ENCODE data around the gene MICA.
"Not testable (repeated sequence)": the region's sequence is repeated elsewhere in the genome, so short reads cannot be mapped to it uniquely, and the experiment has no call there.

Gene MICA

GRCh38 chr6:31383149-31383548 is 20.2 kb upstream of the MICA start:
- DNase-seq (ENCODE audit: low read depth) = peak; percentile 77

DNA sequence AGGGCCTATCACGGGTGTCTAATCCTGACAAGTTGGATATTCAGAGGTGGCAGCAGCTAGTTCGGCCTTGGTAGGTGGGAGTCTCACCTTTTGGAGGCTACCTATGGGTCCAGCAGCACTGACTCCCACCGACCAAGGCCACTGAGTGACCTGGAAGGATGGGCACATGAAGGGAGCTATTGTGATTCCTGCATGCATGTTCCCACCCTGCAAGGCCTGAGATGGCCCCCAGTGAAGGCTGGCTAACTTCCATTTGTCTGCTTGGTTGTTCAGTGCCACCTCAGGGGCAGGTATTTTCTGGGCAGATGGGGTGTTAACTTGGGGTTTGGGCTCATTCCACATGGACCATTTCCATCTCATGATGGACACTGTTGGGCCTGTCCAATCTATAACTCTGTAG is 18.4 kb upstream of the MICA start:
- no peak for DNase-seq (ENCODE audit: low read depth)

DNA sequence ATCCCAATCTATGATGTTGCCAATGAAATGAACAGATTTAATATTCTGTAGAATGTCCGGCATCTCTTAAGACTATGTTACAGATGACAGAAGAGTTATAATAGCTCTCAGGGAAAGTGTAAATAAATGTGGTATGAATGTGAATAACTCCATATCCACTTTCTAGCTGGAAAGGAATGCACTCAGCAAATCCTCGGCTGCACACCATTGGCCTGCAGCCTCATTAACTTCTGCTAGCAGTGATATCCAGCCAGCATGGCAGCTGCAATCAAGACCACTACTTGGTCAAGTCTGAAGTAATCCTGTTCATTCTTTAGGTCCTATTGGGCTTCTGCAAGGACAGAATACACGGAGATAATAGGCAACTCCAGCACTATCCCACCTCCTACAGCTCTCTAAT is 17.3 kb upstream of the MICA start:
- no peak for DNase-seq (ENCODE audit: low read depth)

DNA sequence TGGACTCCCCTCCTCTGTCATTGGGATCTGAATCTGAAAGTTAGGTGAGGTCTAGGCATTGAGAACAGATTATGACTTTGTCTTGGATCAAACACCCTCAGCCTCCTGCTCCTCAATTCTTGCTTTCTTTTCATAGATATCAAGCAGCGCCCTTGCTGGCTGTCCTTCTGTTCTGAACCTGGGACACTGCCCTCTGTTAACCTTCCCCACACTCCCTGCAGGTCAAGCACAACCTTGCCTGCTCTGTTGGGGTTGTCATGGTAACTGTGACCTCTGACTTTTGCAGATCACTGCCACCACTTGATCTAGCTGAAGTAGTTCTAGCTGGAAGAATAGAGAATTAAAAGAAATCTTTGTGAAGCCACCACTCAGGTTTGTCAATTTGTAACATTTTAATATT is 16.4 kb upstream of the MICA start:
- no peak for DNase-seq (ENCODE audit: low read depth)

DNA sequence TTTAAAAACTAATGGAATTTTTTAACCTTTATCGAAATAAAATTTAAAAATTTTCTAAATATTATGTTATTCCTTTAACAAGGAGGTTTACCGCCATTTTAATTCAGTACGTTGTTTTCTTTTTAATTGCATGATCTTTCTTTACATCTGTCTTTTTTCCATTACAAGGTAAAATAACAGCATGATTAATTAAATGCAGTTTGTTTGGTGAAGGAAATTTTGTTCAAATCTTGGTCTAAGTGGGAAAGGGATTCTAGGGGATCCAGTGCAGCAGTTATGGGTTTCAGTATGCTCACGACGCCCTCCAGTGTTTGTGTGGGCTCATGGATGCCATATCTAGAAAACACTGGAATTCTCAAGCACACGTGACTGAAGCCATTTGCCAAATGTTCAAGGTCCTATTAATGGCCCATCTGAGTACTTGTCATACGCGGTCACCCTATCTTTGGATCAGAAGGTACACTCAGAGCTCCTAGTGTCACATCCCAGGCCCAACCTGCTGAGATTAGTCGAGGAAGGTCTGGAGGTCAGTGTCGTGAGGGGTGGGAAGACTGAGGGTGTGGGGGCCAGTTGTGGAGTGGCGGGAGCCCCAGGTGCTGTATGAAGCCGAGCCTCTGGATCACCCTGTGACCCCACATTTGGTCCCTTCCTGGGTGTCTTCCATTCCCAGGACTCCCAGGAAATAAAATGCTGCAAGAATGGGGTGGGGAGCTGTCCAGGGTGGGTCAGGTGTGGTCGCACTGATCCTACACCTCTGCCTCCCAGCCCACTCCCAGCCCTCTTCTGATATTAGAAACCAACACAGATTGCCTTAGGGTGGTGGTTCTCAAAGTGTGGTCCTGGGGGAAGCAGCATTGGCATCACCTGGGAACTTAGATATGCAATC is 14.2 kb upstream of the MICA start:
- not testable (repeated sequence) for DNase-seq (ENCODE audit: low read depth)

DNA sequence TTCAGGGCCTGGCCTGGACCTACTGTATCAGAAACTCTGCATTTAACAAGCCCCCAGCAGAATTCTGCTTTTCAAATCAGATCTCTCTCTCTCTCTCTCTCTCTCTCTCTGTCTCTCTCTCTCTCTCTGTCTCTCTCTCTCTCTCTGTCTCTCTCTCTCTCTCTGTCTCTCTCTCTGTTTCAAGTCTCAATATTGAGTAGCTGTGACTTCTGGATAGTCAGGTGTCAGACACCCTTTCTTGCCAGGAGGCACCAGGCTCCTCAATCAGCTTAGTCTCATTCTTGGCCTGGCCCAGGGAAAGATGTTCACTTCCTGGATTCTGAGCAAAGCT is 13.6 kb upstream of the MICA start:
- DNase-seq (ENCODE audit: low read depth) = not testable (repeated sequence)

DNA sequence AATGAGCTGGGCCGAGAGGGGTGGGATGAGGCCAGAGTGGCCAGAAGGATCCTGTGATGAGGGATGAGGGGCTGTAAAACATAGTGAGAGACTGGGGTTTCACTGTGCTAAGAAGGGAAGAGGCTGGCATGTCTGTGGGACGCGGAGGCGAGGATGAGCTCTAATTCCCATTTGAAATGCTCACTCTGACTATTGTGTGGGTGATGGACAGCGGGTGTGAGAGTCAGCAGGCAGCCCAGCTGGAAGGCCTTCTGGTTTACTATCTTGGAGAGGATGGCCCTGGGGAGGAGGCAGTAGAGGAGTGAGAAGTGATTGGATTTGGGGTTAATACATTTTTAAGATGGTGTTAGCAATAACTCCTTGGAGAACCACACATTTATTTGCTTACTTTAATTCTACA is 9.5 kb upstream of the MICA start:
- DNase-seq (ENCODE audit: low read depth) = no peak

DNA sequence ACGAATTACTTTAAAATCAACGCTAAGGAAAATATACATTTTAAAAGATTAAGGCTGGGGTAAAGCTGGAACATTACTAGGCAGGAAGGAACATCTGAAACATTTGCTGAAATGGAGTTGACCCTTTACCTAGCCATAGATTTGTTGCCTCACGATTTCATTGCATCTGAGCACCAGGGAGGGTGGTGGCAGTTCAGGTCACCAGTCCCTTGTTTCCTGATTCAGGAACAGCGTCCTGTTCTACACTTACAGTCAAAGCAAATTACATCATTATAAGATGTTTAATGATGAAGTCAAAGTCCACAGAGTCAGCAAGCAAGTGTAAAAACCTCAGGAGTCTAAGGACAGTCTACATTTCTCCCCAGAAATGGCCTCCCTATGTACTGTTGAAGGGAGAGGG is 9.0 kb upstream of the MICA start:
- no peak for DNase-seq (ENCODE audit: low read depth)

GRCh38 chr6:31395832-31396231 is 7.6 kb upstream of the MICA start:
- no peak for DNase-seq (ENCODE audit: low read depth)

DNA sequence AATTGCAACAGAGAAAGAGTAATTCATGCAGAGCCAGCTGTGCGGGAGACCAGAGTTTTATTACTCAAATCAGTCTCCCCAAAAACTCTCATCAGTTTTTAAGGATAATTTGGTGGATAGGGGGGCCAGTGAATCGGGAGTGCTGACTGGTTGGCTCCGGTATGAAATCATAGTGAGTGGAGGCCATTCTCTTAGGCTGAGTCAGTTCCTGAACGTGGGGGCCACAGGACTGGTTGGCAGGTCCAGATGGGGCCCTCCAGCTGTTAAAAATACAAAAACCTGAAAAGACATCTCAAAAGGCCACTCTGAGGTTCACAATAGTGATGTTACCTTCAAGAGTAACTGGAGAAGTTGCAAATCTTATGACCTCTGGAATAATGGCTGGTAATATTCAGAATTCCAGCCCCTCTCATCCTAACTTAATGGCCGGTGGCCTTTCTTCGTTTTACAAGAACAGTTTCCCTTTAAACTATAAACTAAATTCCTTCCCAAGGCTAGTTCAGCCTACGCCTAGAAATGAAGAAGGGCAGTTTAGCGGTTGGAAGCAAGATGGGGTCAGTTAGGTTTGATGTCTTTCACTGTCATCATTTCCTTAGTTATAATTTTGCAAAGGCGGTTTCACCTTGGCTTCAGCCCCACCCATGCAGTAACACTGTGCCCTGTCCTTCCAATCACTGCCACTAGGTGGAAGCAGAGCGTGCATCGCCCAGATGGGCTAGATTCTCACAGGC is 6.8 kb upstream of the MICA start:
- DNase-seq (ENCODE audit: low read depth) = peak; percentile 61

- DNase-seq (ENCODE audit: low read depth) = not testable (repeated sequence)
Observed at GRCh38 chr6:31397153-31397499, 6.3 kb upstream of the MICA start.

- DNase-seq (ENCODE audit: low read depth) = no peak
Observed at GRCh38 chr6:31397901-31398525, 5.4 kb upstream of the MICA start.

GRCh38 chr6:31399589-31400466 is 3.6 kb upstream of the MICA start:
- DNase-seq (ENCODE audit: low read depth) = peak; percentile 92

- peak; percentile 42 for DNase-seq (ENCODE audit: low read depth)
Observed at GRCh38 chr6:31400467-31401289, 2.7 kb upstream of the MICA start.

- peak; percentile 86 for DNase-seq (ENCODE audit: low read depth)
Observed at GRCh38 chr6:31401403-31401802, 2.0 kb upstream of the MICA start.

DNA sequence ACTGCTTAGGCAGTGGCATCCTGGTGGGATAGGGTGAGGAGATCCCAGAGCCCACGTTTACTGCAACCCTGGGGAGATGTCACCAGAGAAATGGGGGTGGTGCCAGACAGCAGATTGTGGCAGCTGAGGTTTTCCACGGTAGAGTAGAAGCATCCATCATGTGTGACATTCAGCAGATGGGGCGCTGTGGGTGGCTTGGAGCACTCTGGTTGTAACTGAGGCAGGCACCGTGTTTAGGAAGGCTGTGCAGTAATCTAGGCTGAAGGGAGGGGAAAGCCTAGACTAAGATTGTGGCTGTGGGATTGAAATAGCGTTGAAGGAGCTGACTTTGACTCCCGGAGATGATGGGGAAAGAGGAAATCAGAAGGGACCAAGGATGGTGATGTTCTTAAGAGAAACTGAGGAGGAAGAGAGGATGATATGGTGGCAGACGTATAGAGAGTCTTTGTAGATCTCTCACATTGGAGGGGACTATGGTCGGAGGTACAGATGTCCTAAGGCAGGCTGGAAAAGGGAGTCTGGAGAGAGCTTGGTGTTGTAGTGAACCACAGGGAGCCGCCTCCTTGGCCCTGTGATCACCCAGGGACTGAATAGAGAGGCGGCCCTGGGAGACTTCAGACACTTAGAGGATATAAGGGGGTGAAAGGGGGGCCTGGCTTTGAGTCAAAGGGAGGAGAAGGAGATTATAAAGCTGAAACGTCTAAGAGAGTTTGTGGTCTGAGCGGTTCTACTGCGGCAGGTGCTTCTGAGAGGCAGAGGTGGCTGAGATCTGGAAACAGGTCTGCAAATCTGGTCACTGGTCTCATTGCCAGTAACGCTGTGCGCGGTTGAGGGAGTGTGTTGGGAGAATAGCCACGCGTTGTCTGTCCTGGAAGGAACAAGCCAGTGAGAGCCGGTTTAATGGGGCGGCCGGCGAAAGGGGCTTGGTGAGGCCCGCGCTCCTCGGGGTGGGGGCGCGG is 792 bp upstream of the MICA start:
- peak; percentile 30 for DNase-seq (ENCODE audit: low read depth)

DNA sequence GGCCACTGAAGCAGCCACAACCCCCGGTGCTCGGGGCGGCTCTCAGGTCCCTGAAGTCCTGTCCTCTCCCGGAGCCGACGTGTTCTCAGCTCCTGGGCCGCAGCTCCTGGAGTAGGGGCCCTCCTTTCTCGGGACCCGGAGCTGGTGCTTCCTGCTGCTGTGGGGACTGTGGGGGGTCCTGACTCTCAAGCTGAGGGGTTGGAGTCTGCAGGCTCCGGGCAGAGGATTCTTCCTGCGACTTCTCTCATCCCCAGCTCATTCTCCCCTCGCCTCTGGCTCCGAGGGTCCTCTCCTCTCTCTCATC is 618 bp downstream of the MICA start:
- not testable (repeated sequence) for DNase-seq (ENCODE audit: low read depth)

DNA sequence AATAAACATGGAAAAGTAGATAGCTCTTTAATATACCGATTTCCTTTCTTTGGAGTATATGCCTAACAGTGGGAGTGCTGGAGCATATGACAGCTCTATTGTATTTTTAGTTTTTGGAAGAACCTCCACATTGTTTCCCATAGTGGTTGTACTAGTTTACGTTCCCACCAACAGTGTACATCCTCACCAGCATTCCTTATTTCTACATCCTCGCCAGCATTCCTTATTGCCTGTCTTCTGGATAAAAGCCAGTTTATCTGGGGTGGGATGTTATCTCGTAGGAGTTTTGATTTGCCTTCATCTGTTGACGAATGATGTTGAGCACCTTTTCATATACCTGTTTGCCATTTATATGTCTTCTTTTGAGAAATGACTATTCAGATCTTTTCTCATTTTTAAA is 2.6 kb downstream of the MICA start:
- DNase-seq (ENCODE audit: low read depth) = no peak

DNA sequence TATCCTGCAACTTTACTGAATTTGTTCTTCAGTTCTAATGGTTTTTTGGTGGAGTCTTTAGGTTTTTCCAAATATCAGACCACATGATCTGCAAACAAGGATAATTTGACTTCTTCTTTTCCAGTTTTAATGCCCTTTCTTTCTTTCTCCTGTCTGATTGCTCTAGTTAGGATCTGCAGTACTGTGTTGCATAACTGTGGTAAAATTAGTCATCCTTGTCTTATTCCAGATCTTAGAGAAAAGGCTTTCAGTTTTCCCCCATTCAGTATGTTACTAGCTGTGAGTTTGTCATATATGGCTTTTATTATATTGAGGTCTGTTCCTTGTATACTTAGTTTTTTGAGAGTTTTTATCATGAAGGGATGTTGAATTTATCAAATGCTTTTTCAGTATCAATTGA is 4.3 kb downstream of the MICA start:
- DNase-seq (ENCODE audit: low read depth) = peak; percentile 80

DNA sequence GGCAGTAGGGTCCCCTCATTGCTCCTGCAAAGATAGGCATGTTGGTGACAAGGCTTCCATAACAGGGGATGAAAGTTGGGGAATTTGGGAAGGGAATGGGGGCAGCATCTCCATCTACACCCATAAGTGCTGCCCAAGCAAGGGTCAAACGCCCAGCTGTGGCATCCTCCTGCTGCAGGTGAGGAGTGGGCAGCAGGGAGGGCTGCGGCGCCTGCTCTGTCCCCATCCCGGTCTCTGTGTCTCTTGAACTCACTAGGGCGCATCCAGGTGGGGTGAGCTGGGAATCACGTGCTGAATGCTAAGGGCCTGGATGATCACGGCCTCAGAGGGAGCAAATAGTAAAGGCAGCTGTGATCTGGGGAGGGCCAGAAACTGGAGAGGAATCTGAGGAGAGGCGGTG is 9.1 kb downstream of the MICA start:
- no peak for DNase-seq (ENCODE audit: low read depth)
